ENCODE measurements around the gene HTT.
A peak's percentile ranks its signal among the peaks of the same experiment; 100 is the strongest.

The HTT gene

GRCh38 chr4:3205995-3206394 lies 131.5 kb downstream of the HTT start:
- no peak for DNase-seq

- no peak for DNase-seq
Measured at GRCh38 chr4:3206439-3207100, 132.1 kb downstream of the HTT start.

GRCh38 chr4:3207531-3208037 lies 133.1 kb downstream of the HTT start:
- DNase-seq, result peak; percentile 20 to 48

- DNase-seq, result no peak
Measured at GRCh38 chr4:3208826-3209225, 134.3 kb downstream of the HTT start.

- DNase-seq, result no peak
Measured at GRCh38 chr4:3209551-3210325, 135.3 kb downstream of the HTT start.

GRCh38 chr4:3210467-3210866 lies 136.0 kb downstream of the HTT start:
- DNase-seq, result no peak

GRCh38 chr4:3211866-3212265 lies 137.4 kb downstream of the HTT start:
- no peak for DNase-seq

GRCh38 chr4:3212391-3213105 lies 138.1 kb downstream of the HTT start:
- DNase-seq, result no peak

GRCh38 chr4:3213106-3213425 lies 138.6 kb downstream of the HTT start:
- no peak for DNase-seq

GRCh38 chr4:3213661-3214250 lies 139.3 kb downstream of the HTT start:
- no peak for DNase-seq

- DNase-seq, result no peak
Measured at GRCh38 chr4:3215256-3215655, 140.8 kb downstream of the HTT start.

- DNase-seq, result no peak
Measured at GRCh38 chr4:3215733-3216132, 141.3 kb downstream of the HTT start.

GRCh38 chr4:3217266-3217665 lies 142.8 kb downstream of the HTT start:
- no peak for DNase-seq

- DNase-seq, result no peak
Measured at GRCh38 chr4:3217771-3218170, 143.3 kb downstream of the HTT start.

- DNase-seq, result no peak
Measured at GRCh38 chr4:3218824-3219760, 144.6 kb downstream of the HTT start.

GRCh38 chr4:3219761-3220475 lies 145.4 kb downstream of the HTT start:
- no peak for DNase-seq

- no peak for DNase-seq
Measured at GRCh38 chr4:3220476-3221183, 146.1 kb downstream of the HTT start.

- DNase-seq, result no peak
Measured at GRCh38 chr4:3221184-3221494, 146.7 kb downstream of the HTT start.

GRCh38 chr4:3221996-3222395 lies 147.5 kb downstream of the HTT start:
- no peak for DNase-seq

- no peak for DNase-seq
Measured at GRCh38 chr4:3223346-3223745, 148.9 kb downstream of the HTT start.
